Caco-2 (cell line): Measurements from ENCODE around the gene CLDN6. TPM values are rescaled to one million over a fixed set of nuclear protein-coding genes. Genes with fewer than 3 reads are reported as not detected.

ENCODE experiments used
- BruUV-seq: library from RNA; stranded (reverse); fragments of 400-500 nt; replicated peaks from 2 replicates; lab custom pipeline; 2021; lab: Mats Ljungman, UMichigan
- CTCF ChIA-PET: fragments of 300-600 bp; sonication (Branson Sonifier 250); formaldehyde crosslinking; loops from one replicate; lab custom pipeline; 2022; ENCODE audit warnings: antibody characterized with exemption; lab: Charles Lee
- POLR2A ChIA-PET: fragments of 300-600 bp; sonication (Branson Sonifier 250); formaldehyde crosslinking; loops from one replicate; lab custom pipeline; 2022; ENCODE audit warnings: antibody characterized with exemption; lab: Charles Lee
- DNase-seq, 2 experiments: peaks; one replicate each; pipeline versions ENCODE4 v3.0.0 to v3.0.0-alpha.2; 2020 to 2022
- H3K27me3 ChIP-seq: replicated peaks from 2 replicates; pipeline ENCODE4 v1.6.0; 2011; ENCODE audit warnings: low read length; ENCODE audit not compliant: control insufficient read depth, insufficient read depth
- H3K36me3 ChIP-seq: 2 replicates; pipeline ENCODE4 v1.5.1; 2011; ENCODE audit warnings: low read length; ENCODE audit not compliant: control insufficient read depth, insufficient read depth
- H3K4me1 ChIP-seq: fragments of 250-450 bp; sonication (Bioruptor Pico); 2 replicates; pipeline ENCODE4 v1.5.1; 2020; ENCODE audit warnings: mild to moderate bottlenecking
- H3K4me3 ChIP-seq: 2 replicates; pipeline ENCODE4 v1.5.1; 2011; ENCODE audit warnings: low read depth, mild to moderate bottlenecking, control low read depth, low read length
- H3K9me3 ChIP-seq: fragments of 250-450 bp; sonication (Bioruptor Pico); 2 replicates; pipeline ENCODE4 v1.5.1; 2020; ENCODE audit warnings: mild to moderate bottlenecking, moderate library complexity
- H3K27ac Mint-ChIP-seq: one replicate; pipeline ENCODE4 v1.8.0; 2022; ENCODE audit warnings: mixed read lengths; ENCODE audit not compliant: unreplicated experiment
- H3K27me3 Mint-ChIP-seq: one replicate; pipeline ENCODE4 v1.8.0; 2022; ENCODE audit warnings: mixed read lengths; ENCODE audit not compliant: insufficient read depth, unreplicated experiment
- H3K36me3 Mint-ChIP-seq: one replicate; pipeline ENCODE4 v1.8.0; 2022; ENCODE audit warnings: mild to moderate bottlenecking, mixed read lengths; ENCODE audit not compliant: insufficient read depth, unreplicated experiment
- H3K4me1 Mint-ChIP-seq: one replicate; pipeline ENCODE4 v1.8.0; 2022; ENCODE audit warnings: low read depth, mixed read lengths; ENCODE audit not compliant: unreplicated experiment
- H3K4me3 Mint-ChIP-seq: one replicate; pipeline ENCODE4 v1.8.0; 2022; ENCODE audit warnings: mild to moderate bottlenecking, moderate library complexity, mixed read lengths; ENCODE audit not compliant: unreplicated experiment
- H3K9me3 Mint-ChIP-seq: one replicate; pipeline ENCODE4 v1.8.0; 2022; ENCODE audit warnings: mixed read lengths; ENCODE audit not compliant: unreplicated experiment
- CTCF ChIP-seq, 2 experiments: fragments of 200-600 bp in 1 of 2; IDR thresholded peaks; 1 replicate in 1 of 2; 2 replicates in 1 of 2; pipeline versions ENCODE4 v1.5.1 to v1.8.0; 2011 to 2022; ENCODE audit warnings: antibody characterized with exemption in 1 of 2, control low read depth in 1 of 2, inconsistent platforms in 1 of 2, low read depth in 1 of 2, low read length in 1 of 2, mild to moderate bottlenecking in 1 of 2, moderate library complexity in 1 of 2; ENCODE audit not compliant: insufficient read depth in 1 of 2, severe bottlenecking in 1 of 2, unreplicated experiment in 1 of 2
- intact Hi-C: fragments of 100-400 bp; cut with micrococcal nuclease; formaldehyde crosslinking; loops from one replicate; pipeline ENCODE4 v1.10.0; 2022; ENCODE audit not compliant: unreplicated experiment
- total RNA-seq: library from RNA; stranded (reverse); gene quantifications from 2 replicates; pipeline ENCODE4 v1.2.3, GENCODE V29; 2022

Gene CLDN6
- total RNA-seq, 1 experiment from 2014 or later = 9.0 TPM

- peak within 1 kb of the TSS; percentile 69 for H3K4me3 ChIP-seq
- H3K4me1 Mint-ChIP-seq = peaks cover 24% of the 10 kb centered on the region
- peaks cover 8% of the 10 kb centered on the region for H3K36me3 ChIP-seq
- H3K27me3 ChIP-seq = no peaks in the 10 kb centered on the region
- H3K9me3 Mint-ChIP-seq = no peaks in the 10 kb centered on the region
- peaks cover 87% of the 10 kb centered on the region for H3K36me3 Mint-ChIP-seq
- no peaks in the 10 kb centered on the region for H3K27me3 Mint-ChIP-seq
- POLR2A ChIA-PET = interaction anchor here (0.6 to 5.8 kb wide), 5 partner anchors 14 to 134 kb away, joined by 3 to 83 read pairs (median 6); partner anchors contain the start of gene ZNF213
- CTCF ChIA-PET = interaction anchor here (1.0 to 6.9 kb wide), 4 partner anchors 7 to 54 kb away, joined by 3 to 113 read pairs (median 18); no protein-coding TSS in a partner anchor
- TF ChIP-seq CTCF (IDR thresholded peaks at IDR 0.05; ENCODE audit: insufficient read depth in 1 of 2, low read depth in 1 of 2, low read length in 1 of 2, severe bottlenecking in 1 of 2, unreplicated experiment in 1 of 2) = no peak
- intact Hi-C loops = loop anchor here (1.0 kb wide), 1 partner anchor 43 kb away; no protein-coding TSS in a partner anchor
- peak; percentile 95 to 97 for DNase-seq
- no peaks in the 10 kb centered on the region for H3K9me3 ChIP-seq
- H3K4me1 ChIP-seq = peaks cover 26% of the 10 kb centered on the region
- peak within 1 kb of the TSS; percentile 89 for H3K27ac Mint-ChIP-seq
- H3K4me3 Mint-ChIP-seq = peak within 1 kb of the TSS; percentile 72
- BruUV-seq = TSS peak; percentile 40
Measured at GRCh38 chr16:3023669-3024478, 5.9 kb upstream of the CLDN6 start, which contains the start of the genes HCFC1R1 and THOC6. TSS of gene HCFC1R1 (minus strand) at chr16:3023942. CDS start at chr16:3023941, 1 bp downstream. TSS of gene THOC6 (plus strand) at chr16:3024035. CDS start at chr16:3024327, 292 bp downstream.

- H3K27me3 Mint-ChIP-seq = no peaks in the 10 kb centered on the region
- peak in 1 of 2 experiments; percentile 62 for DNase-seq
- BruUV-seq = no TSS peak
- H3K27ac Mint-ChIP-seq = peak overlapping the region; percentile 89
- CTCF ChIA-PET = interaction anchor here (1.1 to 6.9 kb wide), 3 partner anchors 8 to 54 kb away, joined by 3 to 113 read pairs (median 33); no protein-coding TSS in a partner anchor
- Histone ChIP-seq H3K9me3 (no peaks in the 10 kb centered on the region), H3K4me1 (peaks cover 26% of the 10 kb centered on the region), H3K27me3 (no peaks in the 10 kb centered on the region), H3K36me3 (peaks cover 6% of the 10 kb centered on the region), H3K4me3 (peak overlapping the region; percentile 69)
- H3K4me1 Mint-ChIP-seq = peaks cover 24% of the 10 kb centered on the region
- no peaks in the 10 kb centered on the region for H3K9me3 Mint-ChIP-seq
- no peak for TF ChIP-seq CTCF (IDR thresholded peaks at IDR 0.05; ENCODE audit: insufficient read depth in 1 of 2, low read depth in 1 of 2, low read length in 1 of 2, severe bottlenecking in 1 of 2, unreplicated experiment in 1 of 2)
- peaks cover 81% of the 10 kb centered on the region for H3K36me3 Mint-ChIP-seq
- POLR2A ChIA-PET = interaction anchor here (0.6 to 5.8 kb wide), 4 partner anchors 13 to 135 kb away, joined by 3 to 83 read pairs (median 8); no protein-coding TSS in a partner anchor
- peak overlapping the region; percentile 72 for H3K4me3 Mint-ChIP-seq
- intact Hi-C loops = no loop called here
Measured at GRCh38 chr16:3023415-3023668, 5.4 kb upstream of the CLDN6 start.

- no peaks in the 10 kb centered on the region for H3K27me3 Mint-ChIP-seq
- peaks cover 24% of the 10 kb centered on the region for H3K4me1 Mint-ChIP-seq
- ChIA-PET CTCF (interaction anchor here (0.6 to 6.9 kb wide), 5 partner anchors 8 to 53 kb away, joined by 3 to 113 read pairs (median 5); no protein-coding TSS in a partner anchor), POLR2A (interaction anchor here (0.6 to 5.8 kb wide), 7 partner anchors 13 to 155 kb away, joined by 3 to 83 read pairs (median 6); no protein-coding TSS in a partner anchor)
- BruUV-seq = no TSS peak
- no peaks in the 10 kb centered on the region for H3K9me3 ChIP-seq
- TF ChIP-seq CTCF (IDR thresholded peaks at IDR 0.05; ENCODE audit: insufficient read depth in 1 of 2, low read depth in 1 of 2, low read length in 1 of 2, severe bottlenecking in 1 of 2, unreplicated experiment in 1 of 2) = no peak
- no peak for DNase-seq
- peaks cover 29% of the 10 kb centered on the region for H3K4me1 ChIP-seq
- intact Hi-C loops = no loop called here
- peak overlapping the region; percentile 69 for H3K4me3 ChIP-seq
- H3K4me3 Mint-ChIP-seq = peak overlapping the region; percentile 72
- H3K27me3 ChIP-seq = no peaks in the 10 kb centered on the region
- peaks cover 6% of the 10 kb centered on the region for H3K36me3 ChIP-seq
- peaks cover 76% of the 10 kb centered on the region for H3K36me3 Mint-ChIP-seq
- peak overlapping the region; percentile 89 for H3K27ac Mint-ChIP-seq
- no peaks in the 10 kb centered on the region for H3K9me3 Mint-ChIP-seq
Measured at GRCh38 chr16:3022684-3023414, 4.9 kb upstream of the CLDN6 start.
